ENCODE data around the gene FRMPD4.

Gene FRMPD4

GRCh38 chrX:12223650-12224049 lies 85.4 kb downstream of the FRMPD4 start:
- no peak for DNase-seq

- DNase-seq: no peak
Observed at GRCh38 chrX:12225107-12225506, 86.8 kb downstream of the FRMPD4 start.

GRCh38 chrX:12227412-12228041 lies 89.3 kb downstream of the FRMPD4 start:
- no peak for DNase-seq

GRCh38 chrX:12228862-12229261 lies 90.6 kb downstream of the FRMPD4 start:
- no peak for DNase-seq

GRCh38 chrX:12229986-12230385 lies 91.7 kb downstream of the FRMPD4 start:
- DNase-seq: no peak

- no peak for DNase-seq
Observed at GRCh38 chrX:12234534-12235329, 96.5 kb downstream of the FRMPD4 start.

GRCh38 chrX:12236156-12236555 lies 97.9 kb downstream of the FRMPD4 start:
- no peak for DNase-seq

- no peak for DNase-seq
Observed at GRCh38 chrX:12237131-12237530, 98.9 kb downstream of the FRMPD4 start.

- no peak for DNase-seq
Observed at GRCh38 chrX:12237771-12238170, 99.5 kb downstream of the FRMPD4 start.

GRCh38 chrX:12239356-12240082 lies 101.2 kb downstream of the FRMPD4 start:
- DNase-seq: no peak

GRCh38 chrX:12240491-12240890 lies 102.2 kb downstream of the FRMPD4 start:
- no peak for DNase-seq

- DNase-seq: no peak
Observed at GRCh38 chrX:12241026-12241425, 102.8 kb downstream of the FRMPD4 start.

GRCh38 chrX:12245650-12246645 lies 107.7 kb downstream of the FRMPD4 start:
- DNase-seq: no peak

GRCh38 chrX:12249997-12250396 lies 111.7 kb downstream of the FRMPD4 start:
- DNase-seq: no peak

GRCh38 chrX:12263211-12263610 lies 124.9 kb downstream of the FRMPD4 start:
- no peak for DNase-seq

- DNase-seq: no peak
Observed at GRCh38 chrX:12269484-12269883, 131.2 kb downstream of the FRMPD4 start.

- DNase-seq: no peak
Observed at GRCh38 chrX:12278151-12278550, 139.9 kb downstream of the FRMPD4 start.

GRCh38 chrX:12282991-12283390 lies 144.7 kb downstream of the FRMPD4 start:
- no peak for DNase-seq

GRCh38 chrX:12292996-12293765 lies 154.9 kb downstream of the FRMPD4 start:
- DNase-seq: no peak

- no peak for DNase-seq
Observed at GRCh38 chrX:12297353-12297752, 159.1 kb downstream of the FRMPD4 start.

GRCh38 chrX:12301288-12301687 lies 163.0 kb downstream of the FRMPD4 start:
- no peak for DNase-seq

GRCh38 chrX:12304261-12304660 lies 166.0 kb downstream of the FRMPD4 start:
- DNase-seq: no peak

Data from stimulated activated CD4-positive, alpha-beta T cell treated with anti-CD3 and anti-CD28 coated beads, Interleukin-12 subunit alpha, Interleukin-12 subunit beta, amount 100 ng/mL, for 4 hours (primary cell).